MG63 (cell line): Measurements from ENCODE around the gene ANKRD30A. TPM values are rescaled to one million over a fixed set of nuclear protein-coding genes. Genes with fewer than 3 reads are reported as not detected.
A peak's percentile ranks its signal among the peaks of the same experiment; 100 is the strongest.
"Not testable (repeated sequence)": the region's sequence is repeated elsewhere in the genome, so short reads cannot be mapped to it uniquely, and the experiment has no call there.

ENCODE experiments used
- DNase-seq: peaks from one replicate; pipeline ENCODE4 v3.0.0-alpha.2; 2020
- H3K27me3 ChIP-seq: fragments of 250-450 bp; sonication (Bioruptor Pico); 2 replicates; pipeline ENCODE4 v1.5.1; 2020; ENCODE audit warnings: mild to moderate bottlenecking, moderate library complexity
- H3K36me3 ChIP-seq: fragments of 250-450 bp; sonication (Bioruptor Pico); 2 replicates; pipeline ENCODE4 v1.5.1; 2020; ENCODE audit warnings: mild to moderate bottlenecking, moderate library complexity
- H3K4me3 ChIP-seq: fragments of 250-450 bp; sonication (Bioruptor Pico); 2 replicates; pipeline ENCODE4 v1.5.1; 2020; ENCODE audit warnings: mild to moderate bottlenecking, moderate library complexity
- H3K9me3 ChIP-seq: fragments of 250-450 bp; sonication (Bioruptor Pico); 2 replicates; pipeline ENCODE4 v1.5.1; 2020; ENCODE audit warnings: mild to moderate bottlenecking, moderate library complexity
- total RNA-seq: library from RNA; depleted of rRNA; stranded (reverse); fragments of >200 nt; shearing (Covaris generic); gene quantifications from 2 replicates; pipeline ENCODE4 v1.2.3, GENCODE V29; 2014; ENCODE audit warnings: low replicate concordance

ANKRD30A gene
- total RNA-seq, 1 experiment from 2014 or later, result not detected

GRCh38 chr10:37236093-37236492 is 110.7 kb downstream of the ANKRD30A start:
- DNase-seq, result no peak
- Histone ChIP-seq H3K36me3 (no peaks in the 10 kb centered on the region), H3K4me3 (no peak overlapping the region), H3K9me3 (no peaks in the 10 kb centered on the region), H3K27me3 (no peaks in the 10 kb centered on the region)

- H3K36me3 ChIP-seq, result no peaks in the 10 kb centered on the region
- H3K27me3 ChIP-seq, result no peaks in the 10 kb centered on the region
- no peak for DNase-seq
- H3K4me3 ChIP-seq, result no peak overlapping the region
- H3K9me3 ChIP-seq, result no peaks in the 10 kb centered on the region
These were observed 114.8 kb downstream of the ANKRD30A start for GRCh38 chr10:37240223-37240622.

- H3K27me3 ChIP-seq, result no peaks in the 10 kb centered on the region
- H3K9me3 ChIP-seq, result no peaks in the 10 kb centered on the region
- H3K36me3 ChIP-seq, result no peaks in the 10 kb centered on the region
- no peak overlapping the region for H3K4me3 ChIP-seq
- no peak for DNase-seq
These were observed 121.2 kb downstream of the ANKRD30A start for GRCh38 chr10:37246637-37247036.

GRCh38 chr10:37255837-37256236 is 130.4 kb downstream of the ANKRD30A start:
- H3K9me3 ChIP-seq, H3K4me3 ChIP-seq, DNase-seq, H3K27me3 ChIP-seq, H3K36me3 ChIP-seq: not testable (repeated sequence)

- DNase-seq, result no peak
- H3K27me3 ChIP-seq, result no peaks in the 10 kb centered on the region; the same call in 1 of the 2 replicates
- H3K9me3 ChIP-seq, result no peaks in the 10 kb centered on the region
- no peaks in the 10 kb centered on the region for H3K36me3 ChIP-seq
- H3K4me3 ChIP-seq, result no peak overlapping the region
These were observed 137.9 kb downstream of the ANKRD30A start for GRCh38 chr10:37263304-37263703.

- no peaks in the 10 kb centered on the region for H3K9me3 ChIP-seq
- no peaks in the 10 kb centered on the region for H3K36me3 ChIP-seq
- no peak overlapping the region for H3K4me3 ChIP-seq
- H3K27me3 ChIP-seq, result no peaks in the 10 kb centered on the region
- no peak for DNase-seq
These were observed 142.9 kb downstream of the ANKRD30A start for GRCh38 chr10:37268266-37268665.

GRCh38 chr10:37269554-37270256 is 144.3 kb downstream of the ANKRD30A start:
- Histone ChIP-seq H3K27me3 (no peaks in the 10 kb centered on the region), H3K36me3 (no peaks in the 10 kb centered on the region), H3K9me3 (no peaks in the 10 kb centered on the region), H3K4me3 (no peak overlapping the region)
- no peak for DNase-seq

- no peaks in the 10 kb centered on the region for H3K36me3 ChIP-seq
- H3K27me3 ChIP-seq, result no peaks in the 10 kb centered on the region
- no peaks in the 10 kb centered on the region for H3K9me3 ChIP-seq
- no peak for DNase-seq
- no peak overlapping the region for H3K4me3 ChIP-seq
These were observed 149.9 kb downstream of the ANKRD30A start for GRCh38 chr10:37275216-37275777.

- DNase-seq, result no peak
These were observed 159.7 kb downstream of the ANKRD30A start for GRCh38 chr10:37285063-37285462.

GRCh38 chr10:37289833-37290464 is 164.6 kb downstream of the ANKRD30A start:
- Histone ChIP-seq H3K4me3 (no peak overlapping the region), H3K9me3 (0 out of 2 replicates have a peak, but pooled peaks cover 2% of the 10 kb centered on the region), H3K27me3 (no peaks in the 10 kb centered on the region), H3K36me3 (no peaks in the 10 kb centered on the region)
- DNase-seq, result no peak

More at GRCh38 chr10:37285063-37285462, 159.7 kb downstream of the ANKRD30A start:
- H3K27me3 ChIP-seq, result no peaks in the 10 kb centered on the region
- H3K4me3 ChIP-seq, result no peak overlapping the region
- no peaks in the 10 kb centered on the region for H3K9me3 ChIP-seq
- H3K36me3 ChIP-seq, result no peaks in the 10 kb centered on the region

GRCh38 chr10:37301271-37301670 is 175.9 kb downstream of the ANKRD30A start:
- Histone ChIP-seq H3K4me3 (no peak overlapping the region), H3K27me3 (no peaks in the 10 kb centered on the region), H3K9me3 (no peaks in the 10 kb centered on the region), H3K36me3 (no peaks in the 10 kb centered on the region)
- DNase-seq, result no peak

- DNase-seq, result no peak
- no peaks in the 10 kb centered on the region for H3K27me3 ChIP-seq
- H3K9me3 ChIP-seq, result no peaks in the 10 kb centered on the region
- no peaks in the 10 kb centered on the region for H3K36me3 ChIP-seq
- no peak overlapping the region for H3K4me3 ChIP-seq
These were observed 178.6 kb downstream of the ANKRD30A start for GRCh38 chr10:37304036-37304435.

GRCh38 chr10:37314350-37314749 is 189.0 kb downstream of the ANKRD30A start:
- no peak for DNase-seq
- no peaks in the 10 kb centered on the region for H3K27me3 ChIP-seq
- no peaks in the 10 kb centered on the region for H3K9me3 ChIP-seq
- no peak overlapping the region for H3K4me3 ChIP-seq
- H3K36me3 ChIP-seq, result no peaks in the 10 kb centered on the region

- H3K27me3 ChIP-seq, result no peaks in the 10 kb centered on the region
- no peaks in the 10 kb centered on the region for H3K36me3 ChIP-seq
- H3K9me3 ChIP-seq, result no peaks in the 10 kb centered on the region
- H3K4me3 ChIP-seq, result no peak overlapping the region
- no peak for DNase-seq
These were observed 189.5 kb downstream of the ANKRD30A start for GRCh38 chr10:37314862-37315261.

- no peaks in the 10 kb centered on the region for H3K9me3 ChIP-seq
- no peak for DNase-seq
- H3K27me3 ChIP-seq, result no peaks in the 10 kb centered on the region
- H3K4me3 ChIP-seq, result no peak overlapping the region
- H3K36me3 ChIP-seq, result no peaks in the 10 kb centered on the region
These were observed 219.0 kb downstream of the ANKRD30A start for GRCh38 chr10:37344413-37344812.

GRCh38 chr10:37379991-37380390 is 254.6 kb downstream of the ANKRD30A start:
- no peaks in the 10 kb centered on the region for H3K9me3 ChIP-seq
- no peaks in the 10 kb centered on the region for H3K36me3 ChIP-seq
- no peaks in the 10 kb centered on the region for H3K27me3 ChIP-seq
- peak; percentile 84 for DNase-seq
- no peak overlapping the region for H3K4me3 ChIP-seq

GRCh38 chr10:37381271-37381670 is 255.9 kb downstream of the ANKRD30A start:
- DNase-seq, result no peak
- Histone ChIP-seq H3K36me3 (no peaks in the 10 kb centered on the region), H3K4me3 (no peak overlapping the region), H3K27me3 (no peaks in the 10 kb centered on the region), H3K9me3 (no peaks in the 10 kb centered on the region)

- Histone ChIP-seq H3K9me3 (no peaks in the 10 kb centered on the region), H3K36me3 (no peaks in the 10 kb centered on the region), H3K27me3 (no peaks in the 10 kb centered on the region), H3K4me3 (no peak overlapping the region)
- DNase-seq, result no peak
These were observed 259.5 kb downstream of the ANKRD30A start for GRCh38 chr10:37384923-37385322.
